Activated CD4-positive, alpha-beta T cell treated with anti-CD3 and anti-CD28 coated beads for 36 hours (primary cell): ENCODE measurements around the gene NFE2L1. TPM values are rescaled to one million over a fixed set of nuclear protein-coding genes. Genes with fewer than 3 reads are reported as not detected.
"Not testable (repeated sequence)": the region's sequence is repeated elsewhere in the genome, so short reads cannot be mapped to it uniquely, and the experiment has no call there.

Source experiments
- ATAC-seq: fragments of 200-7000 bp; cut with Tn5 transposase; one replicate; pipeline ENCODE4 v1.10.0; 2021; ENCODE audit warnings: mild to moderate bottlenecking, moderate library complexity
- CTCF ChIA-PET: fragments of 350-600 bp; sonication (Branson Sonifier 250); formaldehyde crosslinking; loops from one replicate; lab custom pipeline; 2021; ENCODE audit warnings: antibody characterized with exemption; lab: Charles Lee
- POLR2A ChIA-PET: fragments of 350-600 bp; sonication (Branson Sonifier 250); formaldehyde crosslinking; loops from one replicate; lab custom pipeline; 2021; ENCODE audit warnings: antibody characterized with exemption, inconsistent platforms; lab: Charles Lee
- DNase-seq: peaks from one replicate; pipeline ENCODE4 v3.0.0-alpha.2; 2020
- H3K27ac Mint-ChIP-seq: one replicate; pipeline ENCODE4 v1.8.0; 2021; ENCODE audit warnings: mixed read lengths
- H3K27me3 Mint-ChIP-seq: one replicate; pipeline ENCODE4 v1.8.0; 2021; ENCODE audit warnings: mixed read lengths
- H3K36me3 Mint-ChIP-seq: one replicate; pipeline ENCODE4 v1.8.0; 2021; ENCODE audit warnings: low read depth, mixed read lengths
- H3K4me1 Mint-ChIP-seq: one replicate; pipeline ENCODE4 v1.8.0; 2021; ENCODE audit warnings: mixed read lengths
- H3K4me3 Mint-ChIP-seq: one replicate; pipeline ENCODE4 v1.8.0; 2021; ENCODE audit warnings: mild to moderate bottlenecking, moderate library complexity, mixed read lengths
- H3K9me3 Mint-ChIP-seq: one replicate; pipeline ENCODE4 v1.8.0; 2021; ENCODE audit warnings: low read depth, mixed read lengths
- intact Hi-C, 2 experiments: fragments of 100-400 bp; cut with DNase I in 1 of 2; cut with micrococcal nuclease in 1 of 2; formaldehyde crosslinking; loops; one replicate each; pipeline versions ENCODE4 v1.14.2 to v1.15.1; 2022 to 2024; cut with DNase I, micrococcal nuclease
- total RNA-seq, 2 experiments: library from RNA; stranded (reverse); gene quantifications; one replicate each; pipeline ENCODE4 v1.2.3, GENCODE V29; 2021

Gene NFE2L1
- total RNA-seq, 2 experiments from 2014 or later: 100 to 127 TPM

DNA sequence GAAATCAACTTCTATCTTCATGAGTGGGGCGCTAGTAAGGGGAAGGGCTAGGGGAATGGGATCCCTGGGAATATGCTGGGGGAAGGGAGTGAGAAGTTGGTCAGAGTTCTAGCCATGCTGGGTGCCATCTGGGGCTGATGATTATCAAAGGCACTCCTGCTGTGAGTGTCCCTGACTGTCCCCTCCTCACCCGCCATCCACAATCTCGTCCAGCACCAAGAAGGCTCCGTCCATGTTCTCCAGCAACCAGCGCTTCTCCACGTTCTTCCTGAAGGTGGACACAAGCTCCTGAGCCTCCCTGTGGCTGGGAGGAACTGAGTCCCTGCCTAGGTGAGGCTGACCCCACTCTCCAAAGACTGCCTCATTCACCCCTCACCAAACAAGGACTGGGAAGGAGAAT is 16.2 kb upstream of the NFE2L1 start:
- H3K36me3 Mint-ChIP-seq: no peaks in the 10 kb centered on the region
- no peak overlapping the region for H3K27ac Mint-ChIP-seq
- ChIA-PET CTCF (interaction anchor here (1.6 to 2.1 kb wide), 3 partner anchors 37 to 48 kb away, joined by 4 to 8 read pairs (median 8); no protein-coding TSS in a partner anchor), POLR2A (interaction anchor here (0.6 kb wide), 2 partner anchors 140 to 186 kb away, joined by 7 read pairs; no protein-coding TSS in a partner anchor)
- DNase-seq (no peak), ATAC-seq (no peak)
- peaks cover 28% of the 10 kb centered on the region for H3K27me3 Mint-ChIP-seq
- intact Hi-C loops: no loop called here
- no peak overlapping the region for H3K4me3 Mint-ChIP-seq
- peaks cover 2% of the 10 kb centered on the region for H3K4me1 Mint-ChIP-seq
- H3K9me3 Mint-ChIP-seq: no peaks in the 10 kb centered on the region

GRCh38 chr17:48034734-48035133 is 13.4 kb upstream of the NFE2L1 start:
- peaks cover 38% of the 10 kb centered on the region for H3K27me3 Mint-ChIP-seq
- intact Hi-C loops: not testable (repeated sequence)

GRCh38 chr17:48036693-48037035 is 11.5 kb upstream of the NFE2L1 start:
- intact Hi-C loops: loop anchor here in 1 of 2 experiments (1.0 kb wide), 1 partner anchor 11 kb away; no protein-coding TSS in a partner anchor
- no peak overlapping the region for H3K27ac Mint-ChIP-seq
- no peak for ATAC-seq
- no peaks in the 10 kb centered on the region for H3K36me3 Mint-ChIP-seq
- peaks cover 33% of the 10 kb centered on the region for H3K27me3 Mint-ChIP-seq
- CTCF ChIA-PET: interaction anchor here (0.6 to 4.8 kb wide), 16 partner anchors 8 to 556 kb away, joined by 3 to 47 read pairs (median 4); partner anchors contain the start of genes CDK5RAP3, NFE2L1 and SNX11
- POLR2A ChIA-PET: interaction anchor here (1.2 kb wide), 1 partner anchor 10 kb away, joined by 4 read pairs; no protein-coding TSS in a partner anchor
- no peak for DNase-seq
- peak overlapping the region; percentile 72 for H3K4me3 Mint-ChIP-seq
- no peaks in the 10 kb centered on the region for H3K9me3 Mint-ChIP-seq
- peaks cover 9% of the 10 kb centered on the region for H3K4me1 Mint-ChIP-seq

More at GRCh38 chr17:48034734-48035133, 13.4 kb upstream of the NFE2L1 start:
- not testable (repeated sequence) for DNase-seq, H3K27ac Mint-ChIP-seq, H3K4me1 Mint-ChIP-seq, H3K4me3 Mint-ChIP-seq, H3K36me3 Mint-ChIP-seq, ATAC-seq, H3K9me3 Mint-ChIP-seq
- POLR2A ChIA-PET: interaction anchor here (0.6 kb wide), 1 partner anchor 56 kb away, joined by 3 read pairs; no protein-coding TSS in a partner anchor
- CTCF ChIA-PET: interaction anchor here (0.6 to 4.8 kb wide), 6 partner anchors 8 to 821 kb away, joined by 3 to 47 read pairs (median 6); partner anchors contain the start of gene NFE2L1

DNA sequence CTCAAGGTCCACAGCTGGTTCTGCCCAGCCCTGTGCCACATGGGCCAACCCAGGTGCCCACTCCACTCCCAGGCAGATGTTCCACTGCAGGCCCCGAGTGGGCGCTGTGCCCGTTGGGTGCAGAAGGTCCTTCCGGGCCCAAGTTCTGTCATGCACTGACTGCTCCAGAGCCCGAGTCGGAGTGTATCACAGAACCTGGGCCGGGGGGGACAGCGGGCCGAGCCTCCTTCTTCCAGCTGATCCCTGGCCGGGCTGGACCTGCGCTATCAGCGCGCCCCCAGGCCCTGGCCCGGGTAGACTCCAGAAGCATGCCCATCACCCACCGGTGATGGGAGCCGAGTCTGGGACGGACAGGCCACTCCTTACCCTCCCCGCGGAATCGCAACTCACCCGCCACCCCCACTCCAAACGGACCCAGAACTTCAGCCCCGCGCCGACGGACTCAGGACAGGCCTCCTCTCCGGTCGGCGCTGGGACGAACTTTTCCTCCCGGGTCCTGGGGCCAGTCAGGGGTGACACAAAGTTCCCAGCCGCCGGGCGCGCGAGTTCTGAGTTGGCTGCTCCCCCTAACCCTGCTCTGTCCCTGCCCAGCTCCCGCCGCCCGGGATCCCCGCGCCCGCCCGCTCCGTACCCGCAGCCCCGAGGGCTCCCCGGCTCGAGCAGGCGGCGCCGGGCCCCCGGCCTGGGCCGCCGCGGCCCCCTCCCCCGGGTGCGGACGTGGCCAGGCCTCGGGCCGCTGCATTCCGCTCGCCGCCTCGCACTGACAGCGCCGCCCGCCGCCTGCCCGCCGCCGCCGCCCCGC is 10.9 kb upstream of the NFE2L1 start, which contains the start of gene COPZ2:
Gene COPZ2 (minus strand): TSS at position 762 of the 802 bp plus-strand sequence. CDS start 20 bp downstream, at position 742.
- Mint-ChIP-seq H3K4me3 (peak within 1 kb of the TSS; percentile 72), H3K27ac (peak within 1 kb of the TSS; percentile 72), H3K36me3 (no peaks in the 10 kb centered on the region), H3K9me3 (no peaks in the 10 kb centered on the region), H3K4me1 (peaks cover 9% of the 10 kb centered on the region), H3K27me3 (peaks cover 33% of the 10 kb centered on the region)
- ChIA-PET POLR2A (interaction anchor here (1.2 kb wide), 1 partner anchor 11 kb away, joined by 4 read pairs; no protein-coding TSS in a partner anchor), CTCF (interaction anchor here (1.1 to 4.8 kb wide), 8 partner anchors 10 to 556 kb away, joined by 3 to 47 read pairs (median 7); partner anchors contain the start of genes NFE2L1 and SNX11)
- DNase-seq (peak; percentile 80), ATAC-seq (peak; percentile 97)
- intact Hi-C loops: loop anchor here in 1 of 2 experiments (1.0 kb wide), 1 partner anchor 10 kb away; no protein-coding TSS in a partner anchor

DNA sequence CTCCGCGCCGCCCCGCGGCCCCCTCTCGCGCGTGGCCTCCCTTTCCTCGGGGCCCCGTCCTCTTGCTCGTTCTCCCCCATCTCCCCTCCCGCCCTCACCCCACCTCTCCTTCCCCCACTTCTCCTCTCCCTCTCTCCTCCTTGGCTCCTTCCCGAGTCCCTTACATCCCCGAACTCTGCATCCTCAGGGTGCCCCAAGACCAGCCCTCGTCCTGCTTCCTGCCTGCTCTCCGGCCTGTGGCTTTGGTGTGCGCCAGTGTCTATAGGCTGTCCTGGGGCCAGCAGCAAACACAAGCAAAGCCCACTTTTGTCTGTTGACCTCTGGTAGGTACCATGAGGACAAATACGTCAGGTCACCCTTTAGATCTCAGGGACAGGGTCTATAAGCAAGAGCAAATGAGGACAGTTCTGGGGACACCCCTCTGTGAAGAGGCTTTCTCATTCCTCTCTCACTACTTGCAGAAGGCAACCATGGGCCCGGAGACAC is 10.3 kb upstream of the NFE2L1 start:
- Mint-ChIP-seq H3K4me3 (peak overlapping the region; percentile 68), H3K4me1 (peaks cover 9% of the 10 kb centered on the region), H3K27ac (peak overlapping the region; percentile 67), H3K9me3 (no peaks in the 10 kb centered on the region), H3K36me3 (no peaks in the 10 kb centered on the region), H3K27me3 (peaks cover 28% of the 10 kb centered on the region)
- POLR2A ChIA-PET: no interaction called here
- ATAC-seq: no peak
- DNase-seq: no peak
- intact Hi-C loops: loop anchor here in 1 of 2 experiments (1.0 kb wide), 1 partner anchor 9 kb away; no protein-coding TSS in a partner anchor
- CTCF ChIA-PET: interaction anchor here (0.6 to 4.8 kb wide), 4 partner anchors 9 to 78 kb away, joined by 3 to 47 read pairs (median 6); no protein-coding TSS in a partner anchor

DNA sequence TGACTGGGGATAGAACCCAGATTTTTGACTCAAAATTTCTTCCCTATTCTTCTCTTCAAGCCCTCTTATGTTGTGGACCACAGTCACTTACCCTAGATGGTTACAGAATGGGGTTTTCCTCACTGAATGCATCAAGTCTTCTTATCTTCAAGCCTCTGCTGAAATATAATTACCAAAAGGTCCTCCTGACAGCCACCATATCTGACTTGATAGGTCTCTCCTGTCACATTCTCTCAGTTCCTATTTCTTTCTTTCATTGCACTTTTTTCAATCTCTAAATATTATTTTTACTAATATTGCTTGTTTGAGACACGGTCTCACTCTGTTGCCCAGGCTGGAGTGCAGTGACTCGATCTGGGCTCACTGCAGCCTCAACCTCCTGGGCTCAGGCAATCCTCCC is 9.5 kb upstream of the NFE2L1 start:
- Mint-ChIP-seq H3K36me3 (no peaks in the 10 kb centered on the region), H3K27me3 (peaks cover 22% of the 10 kb centered on the region), H3K9me3 (no peaks in the 10 kb centered on the region), H3K27ac (no peak overlapping the region), H3K4me3 (no peak overlapping the region), H3K4me1 (peaks cover 9% of the 10 kb centered on the region)
- intact Hi-C loops: no loop called here
- ATAC-seq (no peak), DNase-seq (no peak)
- CTCF ChIA-PET: interaction anchor here (1.2 to 1.7 kb wide), 2 partner anchors 8 to 10 kb away, joined by 4 to 8 read pairs; no protein-coding TSS in a partner anchor
- POLR2A ChIA-PET: no interaction called here

DNA sequence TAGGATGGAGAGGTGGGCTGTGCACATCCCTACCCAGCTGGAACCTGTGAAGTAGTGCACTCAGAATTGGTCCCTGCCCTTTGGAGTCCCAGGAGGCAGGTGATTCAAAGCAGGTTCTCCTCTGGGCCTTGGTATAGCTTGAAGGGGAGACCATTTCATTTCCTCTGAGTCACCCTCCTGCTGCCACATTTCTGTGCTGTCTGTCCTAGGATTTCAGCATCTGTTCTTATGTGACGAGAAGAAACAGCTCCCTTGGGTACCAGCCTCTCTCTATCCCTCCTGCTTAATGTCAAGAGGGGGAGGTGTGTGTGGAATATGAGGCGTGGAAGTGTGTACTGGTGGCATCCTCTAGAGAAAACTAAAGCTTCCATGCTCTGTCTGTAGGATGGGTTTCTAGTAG is 5.0 kb upstream of the NFE2L1 start:
- intact Hi-C loops: no loop called here
- no peak for DNase-seq
- peaks cover 13% of the 10 kb centered on the region for H3K4me1 Mint-ChIP-seq
- CTCF ChIA-PET: interaction anchor here (0.6 to 4.5 kb wide), 7 partner anchors 12 to 180 kb away, joined by 3 to 37 read pairs (median 4); no protein-coding TSS in a partner anchor
- no peaks in the 10 kb centered on the region for H3K9me3 Mint-ChIP-seq
- no peak for ATAC-seq
- no peaks in the 10 kb centered on the region for H3K36me3 Mint-ChIP-seq
- H3K4me3 Mint-ChIP-seq: no peak overlapping the region
- no peak overlapping the region for H3K27ac Mint-ChIP-seq
- peaks cover 8% of the 10 kb centered on the region for H3K27me3 Mint-ChIP-seq
- POLR2A ChIA-PET: interaction anchor here (0.6 to 1.0 kb wide), 2 partner anchors 9 to 99 kb away, joined by 3 to 6 read pairs; no protein-coding TSS in a partner anchor

DNA sequence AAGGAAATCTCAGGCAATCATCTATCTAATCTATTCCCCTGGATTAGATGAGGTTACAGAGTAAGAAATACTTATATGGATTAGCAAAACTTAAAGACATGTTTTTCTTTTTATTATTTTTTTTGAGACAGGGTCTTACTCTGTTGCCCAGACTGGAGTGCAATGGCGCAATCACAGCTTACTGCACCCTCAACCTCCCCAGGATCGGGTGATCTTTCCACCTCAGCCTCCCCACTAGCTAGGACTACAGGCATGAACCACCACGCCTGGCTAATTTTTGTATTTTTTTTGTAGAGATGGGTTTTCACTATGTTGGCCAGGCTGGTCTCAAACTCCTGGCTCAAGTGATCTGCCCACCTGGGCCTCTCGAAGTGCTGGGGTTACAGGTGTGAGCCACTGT is 3.3 kb upstream of the NFE2L1 start:
- POLR2A ChIA-PET: no interaction called here
- Mint-ChIP-seq H3K4me1 (peaks cover 16% of the 10 kb centered on the region), H3K36me3 (peaks cover 11% of the 10 kb centered on the region), H3K27ac (no peak overlapping the region), H3K9me3 (no peaks in the 10 kb centered on the region), H3K4me3 (no peak overlapping the region), H3K27me3 (no peaks in the 10 kb centered on the region)
- intact Hi-C loops: no loop called here
- no peak for DNase-seq
- no peak for ATAC-seq
- CTCF ChIA-PET: interaction anchor here (0.6 to 4.5 kb wide), 6 partner anchors 9 to 386 kb away, joined by 3 to 37 read pairs (median 4); no protein-coding TSS in a partner anchor

DNA sequence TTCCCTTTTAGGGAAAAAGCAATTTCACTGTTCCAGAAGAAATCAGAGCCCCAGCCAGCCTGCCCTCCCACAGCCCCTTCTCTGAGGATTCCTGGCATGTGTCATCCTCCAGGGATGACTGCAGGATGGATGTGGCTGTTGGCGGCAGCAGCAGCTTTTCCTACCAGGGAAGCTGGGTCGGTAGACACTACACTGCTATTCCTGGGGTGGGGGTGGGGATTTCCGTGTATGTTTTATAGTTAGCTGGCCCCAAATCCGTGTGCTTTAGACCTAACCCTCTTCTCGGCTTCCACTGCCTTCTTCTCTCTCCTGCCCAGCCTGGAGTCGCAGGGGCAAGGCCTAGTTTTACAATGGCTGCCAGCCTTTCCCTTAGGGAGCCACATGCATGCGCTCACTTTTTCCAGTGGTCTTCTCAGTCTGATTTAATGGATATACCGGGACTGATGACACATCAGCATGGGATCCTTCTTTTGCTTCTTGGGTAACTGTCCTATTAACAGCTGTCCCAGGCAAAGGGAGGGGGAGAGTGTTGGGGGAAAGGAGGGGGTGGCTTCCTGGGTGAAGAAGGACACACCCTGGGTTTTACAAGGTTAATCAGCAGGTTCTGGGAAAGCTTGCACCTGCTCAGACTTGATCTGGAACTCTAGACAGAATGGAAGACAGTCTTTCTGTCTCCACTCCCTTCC is 2.7 kb upstream of the NFE2L1 start:
- Mint-ChIP-seq H3K27ac (no peak overlapping the region), H3K9me3 (no peaks in the 10 kb centered on the region), H3K4me3 (peak overlapping the region; percentile 88), H3K27me3 (no peaks in the 10 kb centered on the region), H3K36me3 (peaks cover 16% of the 10 kb centered on the region), H3K4me1 (peaks cover 22% of the 10 kb centered on the region)
- DNase-seq (no peak), ATAC-seq (no peak)
- intact Hi-C loops: no loop called here
- ChIA-PET CTCF (interaction anchor here (1.0 to 5.3 kb wide), 3 partner anchors 19 to 99 kb away, joined by 3 to 42 read pairs (median 37); no protein-coding TSS in a partner anchor), POLR2A (interaction anchor here (0.6 kb wide), 1 partner anchor 606 kb away, joined by 6 read pairs; no protein-coding TSS in a partner anchor)

GRCh38 chr17:48046296-48046695 is 1.9 kb upstream of the NFE2L1 start:
- no peak for ATAC-seq
- peaks cover 24% of the 10 kb centered on the region for H3K36me3 Mint-ChIP-seq
- no peaks in the 10 kb centered on the region for H3K9me3 Mint-ChIP-seq
- no peak for DNase-seq
- H3K27me3 Mint-ChIP-seq: no peaks in the 10 kb centered on the region
- intact Hi-C loops: no loop called here
- peaks cover 30% of the 10 kb centered on the region for H3K4me1 Mint-ChIP-seq
- H3K27ac Mint-ChIP-seq: peak overlapping the region; percentile 96
- H3K4me3 Mint-ChIP-seq: peak overlapping the region; percentile 88
- CTCF ChIA-PET: interaction anchor here (1.0 to 5.3 kb wide), 4 partner anchors 8 to 100 kb away, joined by 3 to 42 read pairs (median 20); partner anchors contain the start of gene COPZ2
- POLR2A ChIA-PET: interaction anchor here (0.6 kb wide), 1 partner anchor 605 kb away, joined by 6 read pairs; no protein-coding TSS in a partner anchor
